ENCODE results near the gene KAT5. TPM values are rescaled to one million over a fixed set of nuclear protein-coding genes. Genes with fewer than 3 reads are reported as not detected.
A peak's percentile ranks its signal among the peaks of the same experiment; 100 is the strongest.

KAT5 gene
- total and polyA plus RNA-seq, 2 of the 13 experiments (the other 11 are each of a cell fraction or from before 2014, with no cell fraction given): 35.2 to 48.3 TPM

DNA sequence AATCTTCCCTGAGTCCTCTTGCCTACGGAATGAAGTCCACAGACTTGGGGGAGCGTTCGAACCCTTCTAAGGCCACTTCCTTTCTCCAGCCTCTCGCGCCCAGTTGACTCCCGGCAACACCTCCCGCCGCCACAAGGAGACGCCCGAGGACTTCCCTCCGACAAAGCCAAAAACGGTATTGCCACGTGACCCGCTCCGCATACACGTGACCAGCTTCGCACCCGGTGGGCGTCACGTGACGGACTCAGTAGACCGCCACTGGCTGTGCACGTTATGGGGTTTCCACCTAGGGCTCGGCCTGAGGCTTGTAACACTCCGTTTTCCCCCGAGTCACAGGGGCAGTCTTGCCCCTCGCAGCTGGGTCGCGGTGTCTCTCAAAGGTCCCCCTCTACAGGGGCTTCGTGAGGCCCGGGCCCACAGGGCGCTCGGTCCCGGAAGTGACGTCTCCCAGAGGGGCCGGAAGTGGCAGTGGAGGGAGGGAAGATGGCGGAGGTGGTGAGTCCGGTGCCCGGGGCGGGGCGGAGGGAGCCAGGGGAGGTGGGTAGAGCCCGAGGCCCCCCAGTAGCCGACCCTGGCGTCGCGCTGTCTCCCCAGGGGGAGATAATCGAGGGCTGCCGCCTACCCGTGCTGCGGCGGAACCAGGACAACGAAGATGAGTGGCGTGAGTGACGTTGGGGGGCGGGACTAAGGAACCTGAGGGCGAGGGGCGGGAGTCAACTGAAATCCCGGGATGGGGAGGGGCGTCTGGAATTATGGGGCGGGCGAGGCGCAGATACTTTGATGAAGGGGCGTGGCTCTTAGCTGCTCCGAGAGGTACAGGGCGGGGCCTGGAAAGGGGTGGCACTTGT lies at the start of gene KAT5 (continued):
- peak; percentile 61; the same call in 1 of the 2 replicates for TF ChIP-seq ZNF768 (CRISPR knock-in tag; IDR thresholded peaks at IDR 0.05)
- TF ChIP-seq NFE2L2 (IDR thresholded peaks at IDR 0.05; ENCODE audit: low read length): no peak
- peak; percentile 88 for TF ChIP-seq ZNF746 (CRISPR knock-in tag; IDR thresholded peaks at IDR 0.05)
- no peak for TF ChIP-seq SRSF9 (IDR thresholded peaks at IDR 0.05; ENCODE audit: borderline replicate concordance, insufficient read depth, low read depth, low read length, poor library complexity, severe bottlenecking)
- TF ChIP-seq PCBP1 (IDR thresholded peaks at IDR 0.05; ENCODE audit: borderline replicate concordance, low read depth, low read length): peak; percentile 83; the same call in 1 of the 2 replicates
- TF ChIP-seq, protein P1, sequence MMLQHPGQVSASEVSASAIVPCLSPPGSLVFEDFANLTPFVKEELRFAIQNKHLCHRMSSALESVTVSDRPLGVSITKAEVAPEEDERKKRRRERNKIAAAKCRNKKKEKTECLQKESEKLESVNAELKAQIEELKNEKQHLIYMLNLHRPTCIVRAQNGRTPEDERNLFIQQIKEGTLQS (CRISPR knock-in tag; IDR thresholded peaks at IDR 0.05): 0 out of 2 replicates have a peak, but pooled peaks have one; percentile 37
- TF ChIP-seq, protein P2, sequence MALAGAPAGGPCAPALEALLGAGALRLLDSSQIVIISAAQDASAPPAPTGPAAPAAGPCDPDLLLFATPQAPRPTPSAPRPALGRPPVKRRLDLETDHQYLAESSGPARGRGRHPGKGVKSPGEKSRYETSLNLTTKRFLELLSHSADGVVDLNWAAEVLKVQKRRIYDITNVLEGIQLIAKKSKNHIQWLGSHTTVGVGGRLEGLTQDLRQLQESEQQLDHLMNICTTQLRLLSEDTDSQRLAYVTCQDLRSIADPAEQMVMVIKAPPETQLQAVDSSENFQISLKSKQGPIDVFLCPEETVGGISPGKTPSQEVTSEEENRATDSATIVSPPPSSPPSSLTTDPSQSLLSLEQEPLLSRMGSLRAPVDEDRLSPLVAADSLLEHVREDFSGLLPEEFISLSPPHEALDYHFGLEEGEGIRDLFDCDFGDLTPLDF (CRISPR knock-in tag; IDR thresholded peaks at IDR 0.05): peak; percentile 75
- peak; percentile 82; the same call in 1 of the 2 replicates for TF ChIP-seq KDM3A (CRISPR knock-in tag; IDR thresholded peaks at IDR 0.05; ENCODE audit: low read depth)
- peak; percentile 86; the same call in 1 of the 2 replicates for TF ChIP-seq SAFB2 (CRISPR knock-in tag; IDR thresholded peaks at IDR 0.05; ENCODE audit: borderline replicate concordance, low read depth)
- TF ChIP-seq, protein P3, sequence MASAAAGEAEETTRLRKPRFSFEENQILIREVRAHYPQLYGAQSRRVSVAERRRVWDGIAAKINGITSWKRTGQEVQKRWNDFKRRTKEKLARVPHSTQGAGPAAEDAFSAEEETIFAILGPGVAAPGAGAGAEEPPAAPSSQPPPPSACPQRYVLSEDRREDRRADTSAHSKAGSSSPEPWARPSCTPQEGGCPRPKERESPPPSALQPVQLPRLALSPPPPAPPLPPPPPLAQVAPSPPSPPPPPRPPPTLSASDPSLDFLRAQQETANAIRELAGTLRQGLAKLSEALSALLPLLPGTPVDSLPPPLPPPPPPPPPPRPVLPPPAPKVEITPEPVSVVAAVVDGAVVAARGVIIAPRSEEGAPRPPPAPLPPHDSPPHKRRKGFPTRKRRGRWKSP (CRISPR knock-in tag; IDR thresholded peaks at IDR 0.05): peak; percentile 95
- TF ChIP-seq REXO4 (CRISPR knock-in tag; IDR thresholded peaks at IDR 0.05; ENCODE audit: borderline replicate concordance): peak; percentile 82; the same call in 1 of the 2 replicates
- TF ChIP-seq SOX6 (IDR thresholded peaks at IDR 0.05): no peak
- TF ChIP-seq SOX6 (CRISPR knock-in tag; IDR thresholded peaks at IDR 0.05): peak; percentile 82
- peak; percentile 94 for TF ChIP-seq RAD21 (CRISPR knock-in tag; IDR thresholded peaks at IDR 0.05)
- TF ChIP-seq ZNF496 (CRISPR knock-in tag; IDR thresholded peaks at IDR 0.05; ENCODE audit: insufficient replicate concordance): no peak
- TF ChIP-seq ESRRA (CRISPR knock-in tag; IDR thresholded peaks at IDR 0.05; ENCODE audit: low read depth): peak; percentile 83
- TF ChIP-seq ZNF431 (CRISPR knock-in tag; IDR thresholded peaks at IDR 0.05; ENCODE audit: borderline replicate concordance, low read depth): peak; percentile 88
- no peak for TF ChIP-seq ZNF10 (CRISPR knock-in tag; IDR thresholded peaks at IDR 0.05; ENCODE audit: borderline replicate concordance, low read depth)
- peak; percentile 80; the same call in 1 of the 2 replicates for TF ChIP-seq U2AF2 (IDR thresholded peaks at IDR 0.05; ENCODE audit: low read depth, low read length)
- peak; percentile 94 for TF ChIP-seq KLF11 (CRISPR knock-in tag; IDR thresholded peaks at IDR 0.05)
- peak; percentile 96 for TF ChIP-seq ZNF619 (CRISPR knock-in tag; IDR thresholded peaks at IDR 0.05)
- TF ChIP-seq, protein P4, sequence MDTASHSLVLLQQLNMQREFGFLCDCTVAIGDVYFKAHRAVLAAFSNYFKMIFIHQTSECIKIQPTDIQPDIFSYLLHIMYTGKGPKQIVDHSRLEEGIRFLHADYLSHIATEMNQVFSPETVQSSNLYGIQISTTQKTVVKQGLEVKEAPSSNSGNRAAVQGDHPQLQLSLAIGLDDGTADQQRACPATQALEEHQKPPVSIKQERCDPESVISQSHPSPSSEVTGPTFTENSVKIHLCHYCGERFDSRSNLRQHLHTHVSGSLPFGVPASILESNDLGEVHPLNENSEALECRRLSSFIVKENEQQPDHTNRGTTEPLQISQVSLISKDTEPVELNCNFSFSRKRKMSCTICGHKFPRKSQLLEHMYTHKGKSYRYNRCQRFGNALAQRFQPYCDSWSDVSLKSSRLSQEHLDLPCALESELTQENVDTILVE (CRISPR knock-in tag; IDR thresholded peaks at IDR 0.05): peak; percentile 78
